NOMO-1 treated with DMSO at 0.1 percent for 48 hours (cell line): ENCODE measurements around the gene COL18A1.

Experiments
- DNase-seq: peaks from one replicate; lab custom pipeline; 2025; ENCODE audit not compliant: unreplicated experiment; lab: John Stamatoyannopoulos, UW

COL18A1 gene

DNA sequence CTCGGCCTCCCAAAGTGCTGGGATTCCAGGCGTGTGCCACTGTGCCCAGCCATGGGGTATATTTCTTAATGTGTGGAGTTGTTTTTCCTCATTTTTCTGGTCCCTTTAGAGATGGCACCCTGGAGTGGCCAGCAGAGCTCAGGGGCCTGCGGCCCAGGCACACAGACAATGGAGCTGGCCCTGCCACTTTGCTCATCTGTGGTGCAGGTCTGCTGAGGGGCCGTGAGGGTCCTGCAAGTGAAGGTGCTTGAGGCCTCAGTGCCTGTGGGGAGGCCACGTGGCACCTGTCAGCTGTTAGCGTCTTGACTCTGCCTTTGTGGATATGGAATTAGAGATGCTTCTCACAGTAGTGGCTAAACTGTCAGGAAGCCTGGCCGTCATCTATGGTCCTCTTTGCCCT lies 7.5 kb downstream of the COL18A1 start:
- no peak for DNase-seq

GRCh38 chr21:45412909-45413611 lies 8.1 kb downstream of the COL18A1 start:
- DNase-seq = no peak

- DNase-seq = no peak
Observed at GRCh38 chr21:45413922-45414321, 9.0 kb downstream of the COL18A1 start.

GRCh38 chr21:45414396-45415187 lies 9.6 kb downstream of the COL18A1 start:
- DNase-seq = no peak

DNA sequence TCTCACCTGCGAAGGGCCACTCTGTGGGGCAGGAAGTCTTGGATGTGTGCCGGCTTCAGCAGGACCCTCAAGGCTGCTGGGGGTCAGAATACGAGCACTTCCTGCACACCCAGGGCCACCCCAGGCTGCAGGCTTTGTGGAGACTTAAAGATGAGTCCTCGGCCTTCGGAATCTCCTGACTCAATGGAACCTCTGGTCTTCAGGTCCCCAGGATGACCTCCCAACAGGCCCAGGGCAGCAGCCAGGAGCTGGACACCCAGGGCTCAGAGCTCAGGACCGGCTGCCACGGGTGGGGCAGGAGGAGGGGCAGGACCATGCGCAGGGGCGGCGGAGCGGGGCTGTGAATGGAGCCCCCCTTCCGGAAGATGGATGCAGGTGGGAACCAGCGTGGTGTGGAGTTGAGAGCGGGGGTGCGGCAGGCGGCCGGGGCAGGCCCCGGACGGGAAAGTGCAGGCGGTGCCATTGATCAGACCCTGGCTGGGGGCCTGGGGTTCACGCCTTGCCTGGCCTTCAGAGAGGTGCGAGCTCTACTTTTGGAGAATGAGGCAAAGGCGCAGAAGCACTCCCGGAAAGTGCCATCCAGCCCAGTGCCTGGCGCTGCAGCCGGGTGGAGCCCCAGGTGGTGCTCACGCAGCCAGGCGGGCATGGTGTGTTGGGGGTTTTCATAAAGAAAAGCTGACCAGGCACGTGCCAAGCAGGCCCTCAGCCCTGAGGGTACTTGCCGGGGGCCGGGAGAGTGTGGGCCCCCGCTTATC lies 10.4 kb downstream of the COL18A1 start:
- DNase-seq = no peak

- no peak for DNase-seq
Observed at GRCh38 chr21:45415943-45416611, 11.1 kb downstream of the COL18A1 start.

DNA sequence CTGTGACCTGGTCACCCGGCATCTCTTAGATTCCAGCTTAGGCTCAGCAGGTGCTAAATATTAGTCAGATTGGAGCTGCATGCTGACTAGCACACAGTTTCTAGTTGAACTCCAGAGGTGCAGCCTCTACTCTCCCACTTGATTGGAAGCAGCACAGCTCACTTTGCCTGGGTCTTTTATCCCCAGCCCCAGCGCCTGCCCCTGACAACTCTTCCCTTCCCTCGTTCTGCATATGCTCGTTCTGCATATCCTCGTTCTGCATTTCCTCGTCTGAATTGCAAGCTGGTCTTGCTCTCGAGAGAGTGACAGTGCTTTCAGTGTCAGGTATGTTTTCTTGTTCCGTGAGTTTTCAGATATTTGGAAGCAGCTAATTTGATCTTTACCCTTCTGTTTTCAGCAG lies 11.7 kb downstream of the COL18A1 start:
- DNase-seq = no peak

DNA sequence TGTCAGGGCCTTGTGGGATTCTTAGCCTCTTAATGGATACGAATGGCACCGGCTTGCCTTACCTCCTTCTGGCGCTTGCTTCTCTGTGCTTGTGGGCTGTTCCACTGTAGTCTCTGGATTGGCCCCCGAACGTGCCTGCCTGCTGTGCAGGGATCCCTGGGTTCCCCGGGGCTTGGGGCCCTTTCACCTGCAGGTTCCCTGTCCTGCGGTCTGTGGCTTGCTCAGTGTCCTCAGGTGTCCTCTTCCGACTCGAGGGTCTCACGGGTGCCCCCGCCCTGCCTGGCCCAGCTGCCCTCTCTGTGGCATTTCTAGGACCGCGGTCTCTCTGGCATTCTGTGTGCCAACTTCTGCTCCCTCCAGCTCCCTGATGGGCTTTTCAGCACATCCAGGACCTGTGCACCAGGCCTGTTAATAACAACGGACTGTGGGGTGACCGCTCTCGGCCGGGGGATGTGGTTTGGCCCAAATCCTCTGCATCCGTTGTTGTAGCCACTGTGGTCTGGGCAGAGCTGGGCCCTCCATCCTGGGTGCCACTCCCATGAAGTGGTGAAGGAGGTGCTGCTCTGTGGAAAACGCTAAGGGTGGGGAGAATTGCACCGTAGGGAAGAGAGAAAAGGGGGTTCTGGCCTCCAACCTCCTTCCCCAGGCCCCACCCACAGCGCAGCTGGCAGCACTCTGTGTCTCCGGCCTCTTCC lies 12.4 kb downstream of the COL18A1 start:
- no peak for DNase-seq

GRCh38 chr21:45417951-45418300 lies 13.0 kb downstream of the COL18A1 start:
- DNase-seq = no peak

DNA sequence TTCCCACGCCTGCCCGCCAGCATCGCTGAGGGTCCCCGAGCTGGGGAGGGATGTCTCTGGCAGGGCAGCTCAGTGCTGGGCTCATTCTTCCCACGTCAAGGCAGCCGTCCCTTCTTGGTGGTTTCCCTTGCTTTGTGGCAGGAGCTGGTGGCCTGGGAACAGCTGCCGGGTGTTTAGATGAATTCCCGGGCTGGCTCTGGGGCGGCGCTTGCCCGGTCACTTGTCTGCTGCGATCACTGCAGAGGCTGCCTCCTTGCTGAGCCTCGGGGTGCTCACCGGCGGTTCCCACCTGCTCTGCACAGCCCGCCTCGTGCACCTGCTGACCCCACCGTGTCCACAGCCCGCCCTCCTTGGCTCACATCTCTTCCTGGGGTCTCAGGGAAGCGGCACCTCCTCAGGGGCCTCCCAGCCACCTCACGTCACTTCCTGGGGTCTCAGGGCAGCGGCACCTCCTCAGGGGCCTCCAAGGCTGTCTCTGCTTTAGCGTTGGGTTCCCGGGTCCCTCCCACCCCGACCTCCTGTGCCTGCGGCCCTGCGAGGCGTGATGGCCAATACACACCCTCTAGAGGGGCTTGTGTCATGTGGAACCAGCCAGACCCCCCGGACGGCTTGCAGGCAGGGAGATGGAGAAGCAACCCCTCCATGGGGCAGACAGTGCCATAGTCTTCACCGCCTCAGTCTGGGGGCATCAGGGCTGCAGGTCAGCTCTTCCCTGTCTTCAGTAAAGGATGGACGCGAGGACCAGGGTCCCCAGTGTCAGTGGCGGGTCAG lies 13.5 kb downstream of the COL18A1 start:
- no peak for DNase-seq

- no peak for DNase-seq
Observed at GRCh38 chr21:45419162-45419561, 14.2 kb downstream of the COL18A1 start.

- no peak for DNase-seq
Observed at GRCh38 chr21:45420061-45421041, 15.4 kb downstream of the COL18A1 start.

DNA sequence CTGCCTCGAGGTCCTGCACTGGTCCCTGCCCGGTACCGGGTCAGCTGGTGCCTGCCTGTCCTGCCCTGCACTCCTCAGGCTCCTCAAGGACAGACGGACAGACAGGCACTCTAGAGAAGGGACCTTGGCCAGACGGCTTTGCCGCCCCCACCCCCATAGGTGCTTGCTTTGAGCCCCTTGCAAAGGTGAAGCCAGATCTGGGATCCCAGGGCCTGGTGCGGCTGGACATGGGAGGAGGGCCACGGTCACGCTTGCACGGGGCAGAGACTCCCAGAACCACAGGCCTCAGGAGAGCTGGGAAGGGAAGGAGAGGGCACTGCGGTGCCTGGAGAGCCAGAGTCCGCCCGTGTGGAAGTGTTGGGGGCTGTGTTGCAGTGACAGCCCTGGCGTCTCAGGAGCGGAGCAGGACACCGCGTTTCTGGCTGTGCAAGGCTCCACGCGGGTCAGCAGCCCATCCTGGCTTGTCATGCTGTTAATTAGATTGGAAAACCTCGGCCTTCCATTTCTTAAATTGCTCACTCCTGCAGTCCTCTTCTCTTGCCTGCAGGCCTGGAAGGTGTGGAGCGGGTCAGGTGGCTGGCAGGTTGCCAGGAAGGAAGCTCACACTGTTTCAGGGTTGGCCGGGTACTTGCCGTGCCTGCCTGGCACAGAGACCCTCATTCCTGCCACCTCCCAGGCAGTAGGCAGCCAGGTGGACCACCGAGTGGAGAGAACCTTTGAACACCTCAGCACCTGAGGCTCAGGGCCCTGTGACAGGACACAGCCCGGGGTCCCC lies 16.3 kb downstream of the COL18A1 start:
- no peak for DNase-seq

DNA sequence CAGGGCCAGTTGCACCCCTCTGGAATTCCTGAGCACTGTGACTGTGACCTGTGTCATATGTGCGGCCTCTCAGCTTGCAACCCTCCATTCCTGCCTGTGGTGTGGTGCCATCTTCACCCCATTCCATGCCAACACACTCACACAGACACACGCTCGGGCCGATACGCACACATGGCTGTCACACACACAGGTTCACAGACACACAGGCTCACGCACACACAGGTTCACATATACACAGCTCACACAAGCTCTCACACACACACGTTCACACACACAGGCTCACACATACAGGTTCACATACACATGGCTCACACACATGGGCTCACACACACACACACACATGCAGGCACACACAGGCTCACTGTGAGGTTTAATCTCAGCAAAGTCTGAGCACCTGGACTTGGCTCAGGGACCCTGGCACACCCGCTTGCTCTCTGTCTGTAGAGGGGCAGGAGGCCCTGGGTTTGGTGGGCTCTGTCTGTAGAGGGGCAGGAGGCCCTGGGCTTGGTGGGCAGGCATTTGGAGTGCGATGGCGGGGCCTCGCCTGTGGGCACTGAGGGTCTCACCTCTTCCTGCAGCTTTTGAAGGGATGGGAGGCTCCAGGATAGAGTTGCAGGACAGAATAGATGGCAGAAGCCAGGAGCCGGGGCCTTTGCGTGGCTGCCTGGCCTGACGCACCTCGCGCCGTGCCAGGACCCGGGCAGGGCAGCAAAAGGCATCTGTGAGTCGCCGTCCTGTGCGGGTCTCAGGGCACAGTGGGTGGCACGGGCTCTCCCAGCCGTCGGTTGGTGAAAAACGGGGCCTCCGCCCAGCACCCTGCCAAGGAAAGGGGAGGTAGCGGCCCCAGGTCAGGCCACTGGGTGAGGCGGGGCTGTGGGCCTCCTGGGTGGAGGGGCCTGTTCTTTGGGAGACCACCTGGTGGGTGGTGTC lies 17.1 kb downstream of the COL18A1 start:
- DNase-seq = no peak

DNA sequence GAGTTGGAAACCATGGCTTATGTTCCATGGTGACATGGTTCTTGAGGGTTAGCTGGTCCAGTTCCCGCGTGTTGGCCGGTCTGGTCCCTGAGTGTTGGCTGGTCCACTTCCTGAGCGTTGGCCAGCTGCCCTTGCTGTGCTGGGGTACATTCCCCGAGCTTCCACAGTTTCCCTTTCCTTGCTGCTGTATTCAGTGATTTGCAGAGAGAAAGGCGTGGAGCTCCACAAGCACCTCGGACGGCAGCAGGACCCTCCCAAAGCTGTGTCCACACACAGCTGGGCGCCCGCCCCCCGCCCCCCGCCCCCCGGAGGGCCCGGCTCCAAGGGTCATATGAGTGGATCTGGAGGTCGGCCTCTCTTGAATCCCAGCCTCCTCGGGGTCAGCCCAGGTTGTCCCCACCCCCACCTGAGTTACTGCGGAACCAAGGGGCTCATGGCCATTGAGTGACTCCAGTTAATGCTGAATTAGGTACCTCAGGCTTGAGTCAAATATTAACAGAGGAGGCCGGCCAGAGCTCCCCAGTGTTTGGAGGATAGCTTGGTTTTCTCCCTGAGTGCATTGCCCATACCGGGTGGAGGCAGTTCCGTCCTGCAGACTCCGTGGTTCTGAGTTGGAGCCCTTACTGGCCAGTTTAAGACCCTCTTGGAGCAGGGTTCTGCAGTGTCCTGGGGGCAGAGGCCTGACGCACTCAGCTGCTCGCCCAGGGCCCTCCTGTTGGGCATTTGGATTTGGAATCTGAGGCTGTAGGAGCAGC lies 18.4 kb downstream of the COL18A1 start:
- no peak for DNase-seq
